SK-N-MC (cell line): ENCODE measurements around the gene ARTN.

ENCODE experiments used
- DNase-seq: peaks from one replicate; pipeline ENCODE4 v3.0.0-alpha.2; 2011; ENCODE audit warnings: low read depth, low spot score
- H3K27ac ChIP-seq: fragments of 200-600 bp; sonication (generic); 2 replicates; pipeline ENCODE4 v1.5.1; 2016; ENCODE audit warnings: mixed run types
- H3K36me3 ChIP-seq: fragments of 200-600 bp; sonication (generic); 2 replicates; pipeline ENCODE4 v1.6.1; 2017; ENCODE audit warnings: antibody characterized with exemption, low read length, mixed read lengths; ENCODE audit not compliant: insufficient read depth
- H3K4me3 ChIP-seq: fragments of 200-600 bp; sonication (generic); 2 replicates; pipeline ENCODE4 v1.5.1; 2016
- H3K9ac ChIP-seq: fragments of 200-600 bp; sonication (generic); 2 replicates; pipeline ENCODE4 v1.8.0; 2017; ENCODE audit warnings: mixed run types, mixed read lengths; ENCODE audit not compliant: insufficient read length
- H3K9me3 ChIP-seq: fragments of 200-600 bp; sonication (generic); 2 replicates; pipeline ENCODE4 v1.6.1; 2017; ENCODE audit warnings: low read depth, mild to moderate bottlenecking, antibody characterized with exemption, low read length, moderate library complexity, mixed read lengths
- EZH2 ChIP-seq: fragments of 200-600 bp; sonication (generic); IDR thresholded peaks from one replicate; pipeline ENCODE4 v1.6.1; 2017; ENCODE audit warnings: antibody characterized with exemption
- FOXP2 ChIP-seq: optimal IDR thresholded peaks from 2 replicates; pipeline ENCODE3; 2011; ENCODE audit warnings: mild to moderate bottlenecking, moderate library complexity; ENCODE audit not compliant: insufficient read depth; ENCODE audit errors: extremely low read length, control extremely low read depth
- POLR2AphosphoS5 ChIP-seq: IDR thresholded peaks from 2 replicates; pipeline ENCODE4 v1.6.1; 2012; ENCODE audit warnings: mild to moderate bottlenecking, low read depth, low read length, borderline replicate concordance

Gene ARTN

GRCh38 chr1:43981636-43982035, 48.0 kb downstream of the ARTN start:
- Histone ChIP-seq H3K4me3 (no peak overlapping the region), H3K36me3 (peaks cover 43% of the 10 kb centered on the region), H3K27ac (no peak overlapping the region), H3K9ac (no peak overlapping the region), H3K9me3 (no peaks in the 10 kb centered on the region)
- no peak for DNase-seq
- no peak for TF ChIP-seq POLR2AphosphoS5
- no peak for TF ChIP-seq FOXP2
- no peak for TF ChIP-seq EZH2

- Histone ChIP-seq H3K27ac (no peak overlapping the region), H3K9ac (no peak overlapping the region), H3K9me3 (no peaks in the 10 kb centered on the region), H3K36me3 (peaks cover 37% of the 10 kb centered on the region), H3K4me3 (no peak overlapping the region)
- no peak for DNase-seq
- no peak for TF ChIP-seq EZH2
- no peak for TF ChIP-seq FOXP2
- no peak for TF ChIP-seq POLR2AphosphoS5
Measured at GRCh38 chr1:43982241-43982640, 48.6 kb downstream of the ARTN start.

GRCh38 chr1:43982808-43983207, 49.2 kb downstream of the ARTN start:
- no peak overlapping the region for H3K9ac ChIP-seq
- DNase-seq: no peak
- H3K4me3 ChIP-seq: no peak overlapping the region
- peaks cover 31% of the 10 kb centered on the region; the same call in 1 of the 2 replicates for H3K36me3 ChIP-seq
- no peak for TF ChIP-seq POLR2AphosphoS5
- TF ChIP-seq EZH2: no peak
- TF ChIP-seq FOXP2: no peak
- H3K27ac ChIP-seq: no peak overlapping the region
- H3K9me3 ChIP-seq: no peaks in the 10 kb centered on the region

- no peak overlapping the region for H3K4me3 ChIP-seq
- no peak for DNase-seq
- H3K36me3 ChIP-seq: peaks cover 27% of the 10 kb centered on the region; the same call in 1 of the 2 replicates
- no peak for TF ChIP-seq POLR2AphosphoS5
- no peak for TF ChIP-seq FOXP2
- no peak for TF ChIP-seq EZH2
- no peak overlapping the region for H3K27ac ChIP-seq
- no peak overlapping the region for H3K9ac ChIP-seq
- H3K9me3 ChIP-seq: no peaks in the 10 kb centered on the region
Measured at GRCh38 chr1:43983253-43983899, 49.8 kb downstream of the ARTN start.

GRCh38 chr1:43984855-43985254, 51.3 kb downstream of the ARTN start:
- Histone ChIP-seq H3K36me3 (peaks cover 27% of the 10 kb centered on the region; the same call in 1 of the 2 replicates), H3K9me3 (no peaks in the 10 kb centered on the region), H3K9ac (no peak overlapping the region), H3K4me3 (no peak overlapping the region), H3K27ac (no peak overlapping the region)
- no peak for TF ChIP-seq EZH2
- TF ChIP-seq POLR2AphosphoS5: no peak
- no peak for TF ChIP-seq FOXP2
- no peak for DNase-seq

GRCh38 chr1:43985984-43986595, 52.5 kb downstream of the ARTN start:
- peaks cover 27% of the 10 kb centered on the region; the same call in 1 of the 2 replicates for H3K36me3 ChIP-seq
- H3K9me3 ChIP-seq: no peaks in the 10 kb centered on the region
- TF ChIP-seq POLR2AphosphoS5 (no peak), FOXP2 (no peak), EZH2 (no peak)
- no peak overlapping the region for H3K4me3 ChIP-seq
- DNase-seq: no peak
- no peak overlapping the region for H3K9ac ChIP-seq
- H3K27ac ChIP-seq: no peak overlapping the region

GRCh38 chr1:43986712-43987111, 53.1 kb downstream of the ARTN start:
- no peak overlapping the region for H3K9ac ChIP-seq
- DNase-seq: no peak
- H3K27ac ChIP-seq: no peak overlapping the region
- H3K4me3 ChIP-seq: no peak overlapping the region
- TF ChIP-seq POLR2AphosphoS5 (no peak), EZH2 (no peak), FOXP2 (no peak)
- H3K9me3 ChIP-seq: no peaks in the 10 kb centered on the region
- peaks cover 25% of the 10 kb centered on the region; the same call in 1 of the 2 replicates for H3K36me3 ChIP-seq
